ENCODE measurements around the gene LEMD3.

DNA sequence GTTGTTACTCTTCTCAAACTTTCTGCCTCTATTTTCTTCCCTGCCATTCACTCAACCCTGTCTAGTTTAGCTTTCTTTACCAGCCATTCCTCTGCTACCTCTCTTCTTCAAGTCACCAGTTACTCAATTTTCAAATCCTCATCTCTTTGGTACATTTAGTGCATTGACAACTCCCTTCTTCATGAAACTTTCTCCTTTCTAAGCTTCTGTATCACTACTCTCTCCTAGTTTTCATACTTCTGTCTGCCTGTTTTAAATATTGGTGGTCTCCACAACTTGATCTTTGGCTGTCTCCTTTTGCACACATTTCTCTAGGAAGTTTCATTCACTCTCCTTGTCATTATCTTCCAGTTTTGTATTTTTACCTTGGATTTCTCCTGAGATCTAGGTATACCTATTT is 6.0 kb downstream of the LEMD3 start:
- TF ChIP-seq, protein P1, sequence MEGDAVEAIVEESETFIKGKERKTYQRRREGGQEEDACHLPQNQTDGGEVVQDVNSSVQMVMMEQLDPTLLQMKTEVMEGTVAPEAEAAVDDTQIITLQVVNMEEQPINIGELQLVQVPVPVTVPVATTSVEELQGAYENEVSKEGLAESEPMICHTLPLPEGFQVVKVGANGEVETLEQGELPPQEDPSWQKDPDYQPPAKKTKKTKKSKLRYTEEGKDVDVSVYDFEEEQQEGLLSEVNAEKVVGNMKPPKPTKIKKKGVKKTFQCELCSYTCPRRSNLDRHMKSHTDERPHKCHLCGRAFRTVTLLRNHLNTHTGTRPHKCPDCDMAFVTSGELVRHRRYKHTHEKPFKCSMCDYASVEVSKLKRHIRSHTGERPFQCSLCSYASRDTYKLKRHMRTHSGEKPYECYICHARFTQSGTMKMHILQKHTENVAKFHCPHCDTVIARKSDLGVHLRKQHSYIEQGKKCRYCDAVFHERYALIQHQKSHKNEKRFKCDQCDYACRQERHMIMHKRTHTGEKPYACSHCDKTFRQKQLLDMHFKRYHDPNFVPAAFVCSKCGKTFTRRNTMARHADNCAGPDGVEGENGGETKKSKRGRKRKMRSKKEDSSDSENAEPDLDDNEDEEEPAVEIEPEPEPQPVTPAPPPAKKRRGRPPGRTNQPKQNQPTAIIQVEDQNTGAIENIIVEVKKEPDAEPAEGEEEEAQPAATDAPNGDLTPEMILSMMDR (IDR thresholded peaks at IDR 0.05) = no peak
- TF ChIP-seq, protein P2, sequence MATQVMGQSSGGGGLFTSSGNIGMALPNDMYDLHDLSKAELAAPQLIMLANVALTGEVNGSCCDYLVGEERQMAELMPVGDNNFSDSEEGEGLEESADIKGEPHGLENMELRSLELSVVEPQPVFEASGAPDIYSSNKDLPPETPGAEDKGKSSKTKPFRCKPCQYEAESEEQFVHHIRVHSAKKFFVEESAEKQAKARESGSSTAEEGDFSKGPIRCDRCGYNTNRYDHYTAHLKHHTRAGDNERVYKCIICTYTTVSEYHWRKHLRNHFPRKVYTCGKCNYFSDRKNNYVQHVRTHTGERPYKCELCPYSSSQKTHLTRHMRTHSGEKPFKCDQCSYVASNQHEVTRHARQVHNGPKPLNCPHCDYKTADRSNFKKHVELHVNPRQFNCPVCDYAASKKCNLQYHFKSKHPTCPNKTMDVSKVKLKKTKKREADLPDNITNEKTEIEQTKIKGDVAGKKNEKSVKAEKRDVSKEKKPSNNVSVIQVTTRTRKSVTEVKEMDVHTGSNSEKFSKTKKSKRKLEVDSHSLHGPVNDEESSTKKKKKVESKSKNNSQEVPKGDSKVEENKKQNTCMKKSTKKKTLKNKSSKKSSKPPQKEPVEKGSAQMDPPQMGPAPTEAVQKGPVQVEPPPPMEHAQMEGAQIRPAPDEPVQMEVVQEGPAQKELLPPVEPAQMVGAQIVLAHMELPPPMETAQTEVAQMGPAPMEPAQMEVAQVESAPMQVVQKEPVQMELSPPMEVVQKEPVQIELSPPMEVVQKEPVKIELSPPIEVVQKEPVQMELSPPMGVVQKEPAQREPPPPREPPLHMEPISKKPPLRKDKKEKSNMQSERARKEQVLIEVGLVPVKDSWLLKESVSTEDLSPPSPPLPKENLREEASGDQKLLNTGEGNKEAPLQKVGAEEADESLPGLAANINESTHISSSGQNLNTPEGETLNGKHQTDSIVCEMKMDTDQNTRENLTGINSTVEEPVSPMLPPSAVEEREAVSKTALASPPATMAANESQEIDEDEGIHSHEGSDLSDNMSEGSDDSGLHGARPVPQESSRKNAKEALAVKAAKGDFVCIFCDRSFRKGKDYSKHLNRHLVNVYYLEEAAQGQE (IDR thresholded peaks at IDR 0.05; ENCODE audit: insufficient read depth in 1 of 2, low read depth in 2 of 2, low read length in 1 of 2) = no peak
- TF ChIP-seq TCF7L2 (IDR thresholded peaks at IDR 0.05; ENCODE audit: low read depth, low read length) (no peak), POLR2AphosphoS5 (IDR thresholded peaks at IDR 0.05; ENCODE audit: low read depth, low read length) (no peak), SIN3A (IDR thresholded peaks at IDR 0.05; ENCODE audit: borderline replicate concordance, insufficient read depth, low read depth, low read length) (no peak)
